GM19240 (cell line): ENCODE results near the gene HEATR5A.
"Not testable (repeated sequence)": the region's sequence is repeated elsewhere in the genome, so short reads cannot be mapped to it uniquely, and the experiment has no call there.

Source experiments
- DNase-seq: peaks from one replicate; pipeline ENCODE4 v3.0.0; 2011; ENCODE audit warnings: low spot score; ENCODE audit not compliant: insufficient read length

HEATR5A gene

DNA sequence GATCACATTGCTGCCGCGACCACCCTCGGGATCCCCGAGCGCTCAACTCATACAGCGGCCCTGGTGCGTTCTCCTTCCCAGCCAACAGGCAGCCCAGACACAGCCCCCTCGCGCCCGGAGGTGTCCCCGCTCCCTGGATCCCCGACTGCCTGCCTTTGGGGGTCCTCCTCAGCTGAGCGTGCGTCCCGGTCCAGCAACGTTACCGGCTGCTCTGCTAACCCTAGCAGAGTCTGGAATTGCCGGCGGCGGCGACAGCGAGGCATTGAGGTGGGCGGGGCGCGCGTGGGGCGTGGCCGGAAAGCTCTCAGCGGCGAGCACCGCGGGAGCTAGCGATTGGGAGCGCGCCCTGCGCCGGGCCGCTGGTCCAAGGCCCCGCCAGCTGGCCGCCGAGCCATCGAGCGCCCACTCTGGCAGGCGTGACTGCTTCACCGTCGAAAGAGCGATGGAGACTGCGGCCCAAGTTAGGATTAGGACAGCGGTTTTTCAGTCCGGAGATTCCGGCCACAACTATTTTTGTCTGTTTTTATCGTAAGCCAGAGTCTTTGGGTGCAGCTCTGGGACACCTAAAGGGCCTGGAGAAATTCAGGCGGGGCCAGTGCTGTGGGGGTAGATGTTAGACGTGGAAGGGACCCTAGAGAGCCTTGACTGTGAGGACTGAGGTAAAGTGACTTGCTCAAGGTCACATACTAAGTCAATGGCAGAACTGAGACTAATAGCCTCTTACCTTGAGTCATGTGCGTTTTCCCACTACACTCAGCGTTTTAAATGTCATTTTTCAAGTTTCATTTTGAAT is at the start of gene HEATR5A:
HEATR5A (minus strand) TSS at position 232 of the 793 bp plus-strand sequence. CDS start 17,575 bp downstream, outside the sequence.
- peak; percentile 78 for DNase-seq

DNA sequence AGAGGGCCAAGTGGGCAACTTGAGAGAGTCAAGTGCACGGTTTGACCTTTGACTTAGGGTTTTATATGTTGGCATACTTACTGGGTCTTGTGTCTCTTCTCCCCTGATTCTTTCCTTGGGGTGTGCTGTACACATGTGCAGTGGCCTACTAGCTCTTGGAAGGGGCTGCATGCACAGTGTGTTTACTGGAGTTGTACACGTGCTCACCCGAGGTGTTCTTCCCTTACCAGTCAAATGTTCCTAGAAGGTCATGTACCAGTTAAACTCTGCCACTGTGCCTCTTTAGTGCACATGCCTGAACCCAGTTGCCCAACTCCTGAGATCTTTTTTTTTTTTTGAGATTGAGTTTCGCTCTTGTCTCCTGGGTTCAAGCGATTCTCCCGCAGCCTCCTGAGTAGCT is 46.2 kb upstream of the HEATR5A start:
- no peak for DNase-seq

DNA sequence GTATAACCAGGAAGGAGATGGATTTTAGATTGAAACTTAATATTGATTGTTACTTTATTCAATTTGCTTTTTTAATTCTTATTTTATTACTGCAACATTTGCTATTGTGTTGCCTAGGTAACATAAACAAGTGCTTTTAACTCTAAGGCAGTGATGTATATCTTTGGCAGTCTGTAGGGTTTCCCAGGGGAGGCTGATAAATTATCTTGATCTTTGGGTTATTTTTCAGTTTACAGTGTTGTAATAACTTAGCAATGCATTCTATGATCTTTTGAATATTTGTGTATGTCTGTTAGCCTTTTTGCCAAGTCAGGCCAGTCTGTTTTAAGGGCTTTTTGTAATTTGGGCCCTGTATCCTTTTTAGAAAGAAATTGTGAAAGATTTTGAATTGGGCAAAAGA is 44.8 kb upstream of the HEATR5A start:
- DNase-seq, result no peak

DNA sequence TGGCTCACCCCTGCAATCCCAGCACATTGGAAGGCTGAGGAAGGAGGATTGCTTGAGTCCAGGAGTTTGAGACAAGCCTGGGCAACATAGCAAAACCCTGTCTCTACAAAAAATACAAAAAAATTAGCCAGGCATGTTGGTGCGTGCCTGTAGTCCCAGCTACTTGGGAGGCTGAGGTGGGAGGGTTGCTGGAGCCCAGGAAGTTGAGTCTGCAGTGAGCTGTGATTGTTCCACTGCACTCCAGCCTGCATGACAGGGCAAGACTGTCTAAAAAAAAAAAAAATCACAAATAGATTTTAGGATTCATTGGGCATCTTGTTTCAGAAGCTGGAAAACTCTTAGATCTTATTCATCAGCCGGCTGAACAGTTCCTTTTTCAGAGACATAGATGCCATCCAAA is 42.1 kb upstream of the HEATR5A start:
- not testable (repeated sequence) for DNase-seq

DNA sequence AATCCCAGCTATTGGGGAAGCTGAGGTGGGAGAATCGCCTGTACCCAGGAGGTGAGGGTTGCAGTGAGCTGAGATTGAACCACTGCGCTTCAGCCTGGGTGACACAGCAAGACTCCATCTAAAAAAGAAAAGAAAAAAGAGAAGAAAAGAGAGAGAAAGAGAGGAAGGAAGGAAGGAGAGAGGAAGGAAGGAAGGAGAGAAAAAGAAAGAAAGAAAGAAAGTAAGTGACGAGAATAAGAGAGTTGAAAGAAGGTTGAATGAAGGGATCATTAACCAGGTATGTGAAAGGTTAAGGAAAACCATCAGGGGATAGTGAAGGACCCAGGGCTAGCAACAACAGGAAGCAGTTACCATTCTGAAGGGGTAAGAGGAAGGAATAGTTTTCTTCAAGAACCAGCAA is 41.2 kb upstream of the HEATR5A start:
- DNase-seq, result no peak

DNA sequence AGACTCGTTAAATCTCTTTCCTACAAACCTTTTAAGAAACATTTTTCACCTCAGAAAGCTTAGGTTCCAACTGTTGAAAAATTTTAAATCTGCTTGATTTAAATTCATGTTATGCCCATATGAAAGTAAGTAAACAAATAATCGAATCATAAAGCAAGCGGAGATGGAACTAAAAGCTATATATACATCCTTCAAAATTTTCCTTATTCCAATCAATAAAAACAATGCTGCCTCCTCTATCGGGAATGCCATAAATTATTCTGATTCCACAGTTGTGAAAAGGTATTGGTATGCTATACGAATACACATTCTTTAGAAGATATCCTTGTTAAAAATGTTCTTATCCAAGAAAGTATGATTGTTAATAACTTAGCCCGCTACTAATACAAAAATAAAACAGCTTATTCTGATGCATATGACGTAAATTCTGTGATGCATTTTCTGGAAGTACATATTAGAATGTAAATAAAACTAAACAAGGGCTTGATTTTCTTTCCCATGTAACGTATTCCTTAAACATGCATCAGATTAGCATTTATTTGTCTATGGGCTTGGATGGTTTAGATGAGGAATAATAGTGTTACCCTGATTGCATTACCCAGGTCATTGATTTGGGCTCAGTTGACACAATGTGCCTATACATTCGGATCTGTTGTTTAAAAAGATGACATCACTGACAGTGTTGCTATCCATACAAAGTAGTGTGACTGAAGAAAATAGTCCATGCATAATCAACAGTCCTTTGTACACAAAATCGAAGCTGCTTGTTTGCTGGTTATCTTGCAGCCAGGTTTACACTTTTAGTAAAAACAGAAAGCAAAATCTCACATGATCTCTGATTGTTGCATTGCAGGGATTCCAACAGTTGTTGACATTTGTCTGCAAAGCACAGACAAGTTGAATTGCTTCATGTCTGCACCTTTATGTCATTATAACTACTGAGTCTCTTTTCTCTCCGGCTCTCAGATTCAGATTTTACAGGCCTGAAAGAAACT is 37.6 kb upstream of the HEATR5A start:
- DNase-seq, result no peak

DNA sequence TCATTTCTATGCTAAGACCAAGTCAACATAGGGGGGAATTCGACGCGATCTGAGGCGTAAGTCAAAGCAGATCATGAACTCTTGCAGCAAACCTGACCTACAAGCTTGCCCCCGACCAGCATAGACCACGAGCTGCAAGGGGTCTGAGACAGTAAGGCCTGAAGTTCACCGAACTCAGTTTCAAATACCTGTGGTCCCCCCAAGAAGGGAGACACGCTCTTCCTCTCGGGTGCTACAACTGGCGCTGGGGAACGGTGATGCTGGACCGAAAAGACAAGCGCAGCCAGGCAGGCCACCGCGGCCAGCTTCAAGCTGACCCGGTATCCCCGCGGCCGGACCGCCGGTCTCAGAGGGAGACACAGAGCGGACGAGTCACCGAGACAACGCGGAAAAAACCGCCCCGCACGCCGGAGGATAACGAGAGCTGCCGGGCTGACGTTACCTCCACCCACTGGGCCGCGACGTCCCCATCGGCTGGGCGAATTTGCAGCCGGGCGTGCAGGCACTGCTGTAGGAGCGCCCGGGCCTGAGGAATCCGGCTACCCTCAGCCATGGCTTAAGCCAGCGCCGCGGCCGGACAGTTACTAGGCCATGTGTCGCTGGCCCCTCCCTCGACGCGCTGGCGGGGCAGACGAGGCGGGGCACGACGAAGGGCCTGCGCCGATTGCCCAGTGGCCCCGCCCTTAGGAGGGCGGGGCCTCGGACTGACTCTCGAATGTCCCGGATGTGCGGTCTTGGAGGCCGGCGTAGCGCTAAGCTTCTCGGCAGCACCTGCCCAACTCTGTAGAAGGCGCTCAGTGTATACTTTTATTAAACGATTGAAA is 36.7 kb upstream of the HEATR5A start, which contains the start of gene DTD2:
DTD2 (minus strand) TSS at position 666 of the 824 bp plus-strand sequence; CDS start at position 553, 113 bp downstream.
- DNase-seq, result peak; percentile 77

DNA sequence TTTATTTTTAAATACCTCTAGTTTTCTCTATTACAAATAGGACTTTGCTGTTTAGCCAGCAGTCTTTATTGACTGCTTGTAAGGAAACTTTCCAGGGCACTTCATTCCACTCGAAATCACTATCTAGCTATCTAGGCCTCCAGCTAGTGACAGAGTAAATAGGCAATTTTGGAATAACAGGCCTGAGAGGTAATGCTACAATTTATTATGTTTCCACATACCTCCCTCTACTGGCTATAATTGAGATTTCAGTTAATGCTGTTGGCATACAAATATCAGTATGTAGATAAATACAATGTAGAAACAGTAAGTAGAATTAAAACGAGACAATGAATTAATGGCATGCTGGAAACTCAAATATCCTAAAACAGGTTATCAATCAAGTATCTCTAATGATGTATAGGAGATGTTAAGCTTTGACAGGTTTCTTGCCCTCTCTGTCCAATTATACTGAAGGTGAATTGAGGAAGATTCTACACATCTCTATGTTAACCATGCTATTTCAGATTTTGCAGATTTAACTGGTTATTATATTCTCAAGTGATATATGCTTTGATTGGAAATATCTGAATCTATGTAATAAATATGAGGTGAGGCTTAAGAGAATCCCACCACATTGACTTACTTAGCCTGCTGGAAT is 29.7 kb upstream of the HEATR5A start:
- no peak for DNase-seq

DNA sequence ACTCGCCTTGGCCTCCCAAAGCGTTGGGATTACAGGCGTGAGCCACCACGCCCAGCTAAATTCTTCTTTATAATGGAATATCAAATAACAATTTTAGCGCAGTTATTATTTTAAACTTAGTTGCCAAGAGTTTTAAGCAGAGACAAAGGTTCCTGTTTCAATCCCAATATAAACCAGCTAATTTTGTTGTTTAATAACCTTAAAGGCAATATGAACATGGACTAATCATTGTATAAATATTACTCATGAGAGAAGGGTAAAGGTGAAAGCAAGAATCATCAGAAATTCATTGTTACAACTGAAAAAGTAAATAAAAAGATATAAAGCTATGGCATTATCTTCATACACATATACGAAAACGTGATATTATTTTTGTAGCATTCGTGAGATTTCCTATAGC is 28.8 kb upstream of the HEATR5A start:
- DNase-seq, result no peak

DNA sequence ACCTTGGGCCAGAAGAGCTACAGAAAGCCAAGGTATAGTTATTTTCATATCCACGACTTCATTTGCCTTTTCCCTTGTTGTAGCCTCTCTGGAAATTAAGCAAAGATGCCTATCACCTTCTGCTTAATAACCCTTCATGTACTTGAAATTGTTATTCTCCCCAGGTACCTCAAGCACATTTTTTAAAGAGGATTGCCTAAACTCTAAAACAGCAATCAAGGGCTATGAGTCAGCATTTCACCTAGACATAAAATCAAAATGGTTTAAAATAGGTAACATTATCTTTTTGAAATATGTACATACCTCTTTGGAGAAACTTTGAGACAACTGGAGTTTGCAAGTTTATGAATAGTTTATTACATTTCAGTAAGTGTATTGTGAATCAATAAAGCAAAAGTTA is 25.4 kb upstream of the HEATR5A start:
- no peak for DNase-seq

DNA sequence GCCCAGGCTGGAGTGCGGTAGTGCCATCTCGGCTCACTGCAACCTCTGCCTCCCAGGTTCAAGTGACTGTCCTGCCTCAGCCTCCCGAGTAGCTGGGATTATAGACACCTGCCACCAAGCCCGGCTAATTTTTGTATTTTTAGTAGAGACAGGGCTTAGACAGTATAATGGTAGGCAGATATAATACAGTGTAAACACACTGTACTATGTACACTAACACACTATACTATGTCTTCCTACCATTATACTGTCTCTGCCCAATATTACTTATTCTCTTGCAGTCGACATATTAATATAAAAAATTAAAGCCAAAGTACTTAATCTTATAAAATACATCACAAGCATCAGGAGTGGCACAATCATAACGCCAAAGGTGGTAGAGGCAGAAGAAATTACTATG is 21.9 kb upstream of the HEATR5A start:
- DNase-seq, result no peak

DNA sequence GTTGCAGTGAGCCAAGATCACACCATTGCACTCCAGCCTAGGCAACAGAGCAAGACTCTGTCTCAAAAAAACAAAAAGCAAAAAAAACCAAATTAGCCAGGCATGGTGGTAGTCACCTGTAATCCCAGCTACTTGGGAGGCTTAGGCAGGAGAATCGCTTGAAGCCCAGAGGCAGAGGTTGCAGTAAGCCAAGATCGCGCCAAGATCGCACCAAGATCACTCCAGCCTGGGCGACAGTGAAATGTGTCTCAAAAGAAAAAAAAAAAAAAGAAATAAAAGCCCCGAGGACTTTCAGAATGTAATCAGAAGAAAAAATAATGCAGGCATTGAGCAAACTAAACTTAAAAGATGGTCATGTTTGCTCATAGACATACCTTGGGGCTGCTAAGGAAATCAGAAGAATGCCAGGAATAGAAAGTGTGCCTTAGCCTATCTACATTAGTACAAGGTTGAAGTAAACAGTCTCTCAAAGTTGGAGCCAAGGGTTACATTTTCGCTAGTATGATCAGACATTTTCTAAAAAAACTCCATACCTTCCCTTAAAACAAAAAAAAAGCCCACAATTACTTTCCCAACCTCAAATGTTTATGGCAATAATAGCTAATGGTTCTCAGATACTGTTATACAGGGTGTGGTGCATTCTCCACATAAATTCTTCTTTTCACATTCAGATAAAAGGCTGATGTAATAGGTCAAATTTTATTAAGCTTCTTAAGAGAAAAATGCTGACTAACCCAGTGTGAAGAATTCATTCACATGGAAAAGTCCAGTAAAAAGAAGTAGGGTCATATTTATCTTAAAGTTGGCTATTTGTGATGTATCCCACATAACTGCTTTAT is 21.1 kb upstream of the HEATR5A start:
- DNase-seq, result no peak

DNA sequence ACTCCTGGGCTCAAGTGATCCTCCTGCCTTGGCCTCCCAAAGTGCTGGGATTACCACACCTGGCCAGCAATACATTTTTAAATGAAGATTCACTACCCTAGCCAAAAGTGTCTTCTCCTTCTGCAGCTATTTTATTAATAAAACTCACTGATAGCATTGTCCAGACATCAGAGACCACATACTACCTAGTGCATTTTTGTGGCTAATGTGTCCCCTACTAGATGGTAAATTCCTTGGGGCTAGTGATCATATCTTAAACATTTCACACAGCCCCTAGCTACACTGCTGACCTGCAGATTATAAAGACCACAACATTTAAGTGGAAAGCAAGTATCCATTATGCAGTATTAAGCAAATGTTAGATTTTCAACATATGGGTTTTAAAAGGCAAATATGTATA is 19.9 kb upstream of the HEATR5A start:
- no peak for DNase-seq

DNA sequence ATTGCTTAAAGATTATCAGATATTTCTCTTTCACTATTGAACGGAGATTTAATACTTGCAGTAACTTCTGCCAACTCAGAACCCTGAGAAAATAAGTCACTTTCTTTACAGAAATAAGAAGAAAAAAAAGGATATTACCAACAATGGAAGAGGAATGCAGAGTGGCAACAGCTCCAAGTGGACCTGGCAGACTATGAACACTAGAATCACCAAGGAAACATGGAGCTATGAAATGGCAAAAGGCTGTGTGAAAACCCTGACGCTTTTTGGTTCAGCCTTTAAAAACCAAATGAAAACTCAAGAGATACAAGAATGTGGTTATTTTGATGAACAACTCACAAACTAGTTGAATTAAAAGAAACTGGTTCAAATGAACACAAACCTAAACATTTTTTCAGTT is 19.2 kb upstream of the HEATR5A start:
- no peak for DNase-seq

DNA sequence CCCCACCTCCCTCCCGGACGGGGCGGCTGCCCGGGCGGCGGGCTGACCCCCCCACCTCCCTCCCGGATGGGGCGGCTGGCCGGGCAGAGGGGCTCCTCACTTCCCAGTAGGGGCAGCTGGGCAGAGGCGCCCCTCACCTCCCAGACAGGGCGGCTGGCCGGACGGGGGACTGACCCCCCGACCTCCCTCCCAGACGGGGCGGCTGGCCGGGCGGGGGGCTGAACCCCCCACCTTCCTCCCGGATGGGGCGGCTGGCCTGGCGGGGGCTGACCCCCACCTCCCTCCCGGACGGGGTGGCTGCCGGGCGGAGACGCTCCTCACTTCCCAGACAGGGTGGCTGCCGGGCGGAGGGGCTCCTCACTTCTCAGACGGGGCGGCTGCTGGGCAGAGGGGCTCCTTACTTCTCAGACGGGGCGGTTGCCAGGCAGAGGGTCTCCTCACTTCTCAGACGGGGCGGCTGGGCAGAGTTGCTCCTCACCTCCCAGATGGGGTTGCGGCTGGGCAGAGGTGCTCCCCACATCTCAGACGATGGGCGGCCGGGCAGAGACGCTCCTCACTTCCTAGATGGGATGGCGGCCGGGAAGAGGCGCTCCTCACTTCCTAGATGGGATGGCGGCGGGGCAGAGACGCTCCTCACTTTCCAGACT is 16.8 kb upstream of the HEATR5A start:
- not testable (repeated sequence) for DNase-seq

DNA sequence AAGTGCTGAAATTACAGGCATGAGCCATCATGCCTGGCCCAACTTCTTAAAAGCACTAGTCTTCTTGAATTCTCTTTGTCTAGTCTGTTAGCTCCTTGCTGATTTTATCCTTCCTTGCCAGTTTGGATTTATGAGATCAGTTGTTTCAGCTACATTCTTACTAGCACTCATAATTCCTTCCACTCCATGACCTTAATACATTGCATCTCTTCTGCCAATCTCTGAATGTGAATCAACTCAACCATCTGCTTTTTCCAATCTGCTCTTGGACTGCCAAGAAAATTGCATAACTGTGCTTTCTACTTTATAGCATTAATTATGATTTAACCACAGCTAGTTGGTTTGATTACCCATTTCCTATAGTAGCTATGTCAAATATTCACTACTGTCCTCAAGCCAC is 14.9 kb upstream of the HEATR5A start:
- DNase-seq, result no peak

DNA sequence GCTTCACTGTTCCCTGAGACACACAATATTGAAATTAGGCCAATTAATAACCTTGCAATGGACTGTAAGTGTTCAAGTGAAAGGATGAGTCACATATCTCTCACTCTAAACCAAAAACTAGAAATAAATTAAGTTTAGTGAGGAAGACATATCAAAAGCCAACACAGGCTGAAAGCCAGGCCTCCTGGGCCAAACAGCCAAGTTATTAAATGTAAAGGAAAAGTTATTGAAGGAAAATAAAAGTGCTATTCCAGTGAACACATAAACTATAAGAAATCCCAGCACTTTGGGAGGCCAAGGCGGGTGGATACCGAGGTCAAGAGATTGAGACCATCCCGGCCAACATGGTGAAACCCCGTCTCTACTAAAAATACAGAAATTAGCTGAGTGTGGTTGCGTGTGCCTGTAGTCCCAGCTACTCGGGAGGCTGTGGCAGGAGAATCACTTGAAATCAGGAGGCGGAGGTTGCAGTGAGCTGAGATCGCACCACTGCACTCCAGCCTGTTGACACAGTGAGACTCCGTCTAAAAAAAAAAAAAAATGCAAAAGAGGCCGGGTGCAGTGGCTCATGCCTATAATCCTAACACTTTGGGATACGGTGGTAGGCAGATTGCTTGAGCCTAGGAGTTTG is 10.4 kb upstream of the HEATR5A start:
- no peak for DNase-seq

DNA sequence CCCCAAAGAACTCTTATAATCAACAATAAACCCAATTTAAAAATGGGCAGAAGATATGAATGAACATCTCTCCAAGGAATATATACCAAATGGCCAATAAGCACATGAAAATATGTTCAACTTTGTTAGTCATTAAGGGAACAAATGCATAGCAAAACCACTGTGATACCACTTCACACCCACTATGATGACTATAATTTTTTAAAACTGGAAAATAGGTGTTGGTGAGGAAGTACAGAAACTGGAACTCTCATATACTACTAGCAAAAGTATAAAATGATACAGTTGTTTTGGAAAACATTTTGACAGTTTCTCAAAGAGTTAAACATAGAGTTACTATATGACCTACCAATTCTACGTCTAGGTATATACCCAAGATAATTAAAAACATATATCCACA is 9.4 kb upstream of the HEATR5A start:
- no peak for DNase-seq

DNA sequence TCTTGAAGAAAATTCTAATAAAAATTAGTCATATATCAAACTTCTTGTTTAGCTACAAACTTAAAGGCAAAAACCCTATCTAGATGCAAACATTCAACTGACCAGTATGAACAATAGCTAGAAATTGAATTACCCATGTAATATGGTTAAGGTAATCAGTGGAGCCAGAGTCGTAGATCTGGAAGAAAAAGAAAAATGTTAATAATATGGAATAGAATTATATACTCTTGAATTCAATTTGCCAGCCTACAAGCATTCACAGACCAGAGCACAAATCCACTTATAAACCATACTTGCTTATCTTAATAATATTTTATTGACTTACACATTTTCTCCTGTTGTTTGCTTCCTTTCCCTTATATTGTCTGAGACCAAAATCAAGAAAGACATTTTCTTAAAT is 7.7 kb upstream of the HEATR5A start:
- no peak for DNase-seq
